ENCODE results near the gene MILR1.
"Not testable (repeated sequence)": the region's sequence is repeated elsewhere in the genome, so short reads cannot be mapped to it uniquely, and the experiment has no call there.

MILR1 gene

DNA sequence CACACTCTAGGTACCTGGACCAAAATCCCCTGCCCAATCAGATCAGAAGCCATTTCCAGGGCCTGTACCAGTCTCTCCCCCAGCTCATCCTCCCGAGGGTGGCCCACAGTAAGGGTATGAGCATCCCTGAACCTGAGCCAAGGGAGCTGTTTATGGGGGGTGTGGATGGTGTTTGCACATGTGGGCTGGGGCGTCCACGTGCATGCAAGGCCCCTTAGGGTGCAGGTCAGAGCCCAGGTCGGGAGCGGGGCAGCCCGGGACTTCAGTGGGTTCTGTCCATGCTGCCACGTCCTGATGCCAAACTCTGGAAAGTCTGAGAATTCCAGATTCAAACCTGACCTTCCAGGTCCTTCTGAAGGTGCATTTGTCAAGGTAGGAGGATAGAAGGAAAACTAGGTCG lies 9.8 kb downstream of the MILR1 start:
- Histone ChIP-seq H4K91ac (ENCODE audit: low read length) (no peak overlapping the region), H3K14ac (ENCODE audit: low read length in 2 of 2) (no peak overlapping the region), H2BK12ac (ENCODE audit: low read length in 2 of 2) (no peak overlapping the region), H2AFZ (ENCODE audit: low read depth, low read length) (no peak overlapping the region), H2BK5ac (ENCODE audit: low read depth, low read length, poor library complexity, severe bottlenecking) (peak overlapping the region; percentile 8), H3K4me1 (ENCODE audit: control insufficient read depth, insufficient read depth, low read depth, low read length) (peaks cover 17% of the 10 kb centered on the region), H3K36me3 (ENCODE audit: control insufficient read depth in 1 of 2, insufficient read depth in 2 of 2, low read depth in 1 of 2, low read length in 2 of 2) (peaks cover 0 to 65% of the 10 kb centered on the region in 2 experiments), H3K18ac (ENCODE audit: low read depth in 1 of 2, low read length in 2 of 2) (no peak overlapping the region), H3K4me3 (ENCODE audit: insufficient read depth in 1 of 2, low read depth in 1 of 2, low read length in 2 of 2) (no peak overlapping the region), H3K27me3 (ENCODE audit: control insufficient read depth in 1 of 2, insufficient read depth in 1 of 2, low read length in 2 of 2) (no peaks in the 10 kb centered on the region), H2AK5ac (ENCODE audit: low read length, severe bottlenecking) (peak overlapping the region; percentile 76), H4K8ac (ENCODE audit: low read length) (no peak overlapping the region), H2BK120ac (ENCODE audit: low read depth, low read length) (no peak overlapping the region), H3K79me1 (replicated peaks; ENCODE audit: low read length, poor library complexity, severe bottlenecking) (no peaks in the 10 kb centered on the region), H2BK15ac (ENCODE audit: low read depth, poor library complexity, severe bottlenecking) (no peak overlapping the region), H3K9me3 (ENCODE audit: control insufficient read depth, low read length) (no peaks in the 10 kb centered on the region), H3K23ac (ENCODE audit: low read length in 2 of 2) (no peak overlapping the region), H3K4me2 (ENCODE audit: low read length, poor library complexity, severe bottlenecking) (no peak overlapping the region), H3K4ac (ENCODE audit: low read depth in 1 of 2, low read length in 2 of 2) (no peak overlapping the region), H3K9ac (ENCODE audit: low read length) (peak overlapping the region; percentile 45), H3K27ac (ENCODE audit: low read length, poor library complexity, severe bottlenecking) (no peak overlapping the region)
- no peak for DNase-seq
- WGBS = 90% methylated on average over 8 of the region's 8 CpGs

GRCh38 chr17:64459284-64459747 lies 10.4 kb downstream of the MILR1 start:
- Histone ChIP-seq H2BK120ac (ENCODE audit: low read depth, low read length) (no peak overlapping the region), H3K18ac (ENCODE audit: low read depth in 1 of 2, low read length in 2 of 2) (no peak overlapping the region), H3K9me3 (ENCODE audit: control insufficient read depth, low read length) (no peaks in the 10 kb centered on the region), H3K27me3 (ENCODE audit: control insufficient read depth in 1 of 2, insufficient read depth in 1 of 2, low read length in 2 of 2) (no peaks in the 10 kb centered on the region), H2BK12ac (ENCODE audit: low read length in 2 of 2) (no peak overlapping the region), H4K8ac (ENCODE audit: low read length) (no peak overlapping the region), H3K4me1 (ENCODE audit: control insufficient read depth, insufficient read depth, low read depth, low read length) (peaks cover 17% of the 10 kb centered on the region), H2AK5ac (ENCODE audit: low read length, severe bottlenecking) (peak overlapping the region; percentile 57), H2BK15ac (ENCODE audit: low read depth, poor library complexity, severe bottlenecking) (no peak overlapping the region), H2AFZ (ENCODE audit: low read depth, low read length) (no peak overlapping the region), H3K14ac (ENCODE audit: low read length in 2 of 2) (no peak overlapping the region), H3K27ac (ENCODE audit: low read length, poor library complexity, severe bottlenecking) (peak overlapping the region; percentile 50), H3K36me3 (ENCODE audit: control insufficient read depth in 1 of 2, insufficient read depth in 2 of 2, low read depth in 1 of 2, low read length in 2 of 2) (peaks cover 0 to 62% of the 10 kb centered on the region in 2 experiments), H3K4me3 (ENCODE audit: insufficient read depth in 1 of 2, low read depth in 1 of 2, low read length in 2 of 2) (no peak overlapping the region), H3K79me1 (replicated peaks; ENCODE audit: low read length, poor library complexity, severe bottlenecking) (no peaks in the 10 kb centered on the region), H3K23ac (ENCODE audit: low read length in 2 of 2) (no peak overlapping the region), H3K4ac (ENCODE audit: low read depth in 1 of 2, low read length in 2 of 2) (no peak overlapping the region), H4K91ac (ENCODE audit: low read length) (no peak overlapping the region), H2BK5ac (ENCODE audit: low read depth, low read length, poor library complexity, severe bottlenecking) (peak overlapping the region; percentile 40), H3K9ac (ENCODE audit: low read length) (peak overlapping the region; percentile 45), H3K4me2 (ENCODE audit: low read length, poor library complexity, severe bottlenecking) (no peak overlapping the region)
- 61% methylated on average over 6 of the region's 6 CpGs for WGBS
- DNase-seq = peak; percentile 69

- H3K23ac ChIP-seq (ENCODE audit: low read length in 2 of 2); H3K9me3 ChIP-seq (ENCODE audit: control insufficient read depth, low read length); H3K18ac ChIP-seq (ENCODE audit: low read depth in 1 of 2, low read length in 2 of 2); H3K4me3 ChIP-seq (ENCODE audit: insufficient read depth in 1 of 2, low read depth in 1 of 2, low read length in 2 of 2); H2BK120ac ChIP-seq (ENCODE audit: low read depth, low read length); H3K4ac ChIP-seq (ENCODE audit: low read depth in 1 of 2, low read length in 2 of 2); H3K14ac ChIP-seq (ENCODE audit: low read length in 2 of 2); H3K4me2 ChIP-seq (ENCODE audit: low read length, poor library complexity, severe bottlenecking); H2BK5ac ChIP-seq (ENCODE audit: low read depth, low read length, poor library complexity, severe bottlenecking); H2AFZ ChIP-seq (ENCODE audit: low read depth, low read length); H2BK15ac ChIP-seq (ENCODE audit: low read depth, poor library complexity, severe bottlenecking); H3K27me3 ChIP-seq (ENCODE audit: control insufficient read depth in 1 of 2, insufficient read depth in 1 of 2, low read length in 2 of 2); DNase-seq; H4K8ac ChIP-seq (ENCODE audit: low read length); H4K91ac ChIP-seq (ENCODE audit: low read length); H3K79me1 ChIP-seq (replicated peaks; ENCODE audit: low read length, poor library complexity, severe bottlenecking); H2BK12ac ChIP-seq (ENCODE audit: low read length in 2 of 2): not testable (repeated sequence)
- Histone ChIP-seq H2AK5ac (ENCODE audit: low read length, severe bottlenecking) (peak overlapping the region; percentile 57), H3K9ac (ENCODE audit: low read length) (peak overlapping the region; percentile 45), H3K4me1 (ENCODE audit: control insufficient read depth, insufficient read depth, low read depth, low read length) (peaks cover 17% of the 10 kb centered on the region), H3K36me3 (ENCODE audit: control insufficient read depth in 1 of 2, insufficient read depth in 2 of 2, low read depth in 1 of 2, low read length in 2 of 2) (peaks cover 0 to 57% of the 10 kb centered on the region in 2 experiments), H3K27ac (ENCODE audit: low read length, poor library complexity, severe bottlenecking) (peak overlapping the region; percentile 50)
- WGBS = 99% methylated on average over 6 of the region's 7 CpGs
Observed at GRCh38 chr17:64459818-64460217, 10.9 kb downstream of the MILR1 start.

DNA sequence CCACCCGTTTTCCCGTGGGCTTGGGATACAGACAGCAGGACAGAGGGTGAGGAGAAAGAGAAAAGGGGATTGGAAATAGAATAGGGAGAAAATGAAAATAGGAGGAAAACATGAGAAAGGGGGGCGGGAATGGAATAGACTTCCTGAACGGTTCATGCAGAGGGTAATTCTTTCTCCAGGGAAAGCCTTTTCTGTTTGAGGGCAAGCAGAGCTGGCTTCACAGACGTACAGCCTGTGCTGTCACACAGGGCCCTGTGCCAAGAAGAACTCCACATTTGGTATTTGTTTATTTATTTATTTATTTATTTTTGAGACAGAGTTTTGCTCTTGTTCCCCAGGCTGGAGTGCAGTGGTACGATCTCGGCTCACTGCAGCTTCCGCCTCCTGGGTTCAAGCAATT lies 12.0 kb downstream of the MILR1 start:
- Histone ChIP-seq H4K8ac (ENCODE audit: low read length) (no peak overlapping the region), H2BK15ac (ENCODE audit: low read depth, poor library complexity, severe bottlenecking) (no peak overlapping the region), H3K18ac (ENCODE audit: low read depth in 1 of 2, low read length in 2 of 2) (no peak overlapping the region), H3K4me1 (ENCODE audit: control insufficient read depth, insufficient read depth, low read depth, low read length) (peaks cover 17% of the 10 kb centered on the region), H2BK12ac (ENCODE audit: low read length in 2 of 2) (no peak overlapping the region), H3K23ac (ENCODE audit: low read length in 2 of 2) (no peak overlapping the region), H3K27ac (ENCODE audit: low read length, poor library complexity, severe bottlenecking) (no peak overlapping the region), H3K4me2 (ENCODE audit: low read length, poor library complexity, severe bottlenecking) (no peak overlapping the region), H2AFZ (ENCODE audit: low read depth, low read length) (no peak overlapping the region), H3K9ac (ENCODE audit: low read length) (no peak overlapping the region), H2BK120ac (ENCODE audit: low read depth, low read length) (no peak overlapping the region), H3K14ac (ENCODE audit: low read length in 2 of 2) (no peak overlapping the region), H3K27me3 (ENCODE audit: control insufficient read depth in 1 of 2, insufficient read depth in 1 of 2, low read length in 2 of 2) (peaks cover 0 to 5% of the 10 kb centered on the region in 2 experiments), H3K4ac (ENCODE audit: low read depth in 1 of 2, low read length in 2 of 2) (no peak overlapping the region), H2BK5ac (ENCODE audit: low read depth, low read length, poor library complexity, severe bottlenecking) (no peak overlapping the region), H3K36me3 (ENCODE audit: control insufficient read depth in 1 of 2, insufficient read depth in 2 of 2, low read depth in 1 of 2, low read length in 2 of 2) (peaks cover 0 to 61% of the 10 kb centered on the region in 2 experiments), H4K91ac (ENCODE audit: low read length) (no peak overlapping the region), H2AK5ac (ENCODE audit: low read length, severe bottlenecking) (no peak overlapping the region), H3K9me3 (ENCODE audit: control insufficient read depth, low read length) (no peaks in the 10 kb centered on the region), H3K4me3 (ENCODE audit: insufficient read depth in 1 of 2, low read depth in 1 of 2, low read length in 2 of 2) (no peak overlapping the region), H3K79me1 (replicated peaks; ENCODE audit: low read length, poor library complexity, severe bottlenecking) (no peaks in the 10 kb centered on the region)
- WGBS = 94% methylated on average over 7 of the region's 8 CpGs
- DNase-seq = no peak

Data from mesenchymal stem cell (in vitro differentiated cells and primary cell).